ENCODE measurements around the gene KRTAP12-3.

DNA sequence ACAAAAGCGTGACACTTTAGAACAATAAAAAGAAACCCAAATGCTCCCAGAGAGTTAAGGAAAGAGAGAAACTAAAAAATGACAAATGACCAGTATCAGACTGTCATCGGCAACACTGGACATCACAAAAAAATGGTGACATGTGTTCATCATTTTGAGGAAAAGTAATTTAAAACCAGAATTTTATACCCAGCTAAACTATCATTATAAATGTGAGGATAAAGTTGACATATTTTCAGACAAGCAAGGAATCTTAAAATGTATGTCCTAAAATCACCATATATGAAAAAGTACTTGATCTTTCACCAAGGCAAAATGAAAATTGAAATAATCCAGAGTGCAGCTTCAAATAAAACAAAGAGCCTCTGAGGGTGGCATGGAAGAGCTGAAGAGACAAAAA, 12.9 kb upstream of the KRTAP12-3 start:
- TF ChIP-seq, protein P1, sequence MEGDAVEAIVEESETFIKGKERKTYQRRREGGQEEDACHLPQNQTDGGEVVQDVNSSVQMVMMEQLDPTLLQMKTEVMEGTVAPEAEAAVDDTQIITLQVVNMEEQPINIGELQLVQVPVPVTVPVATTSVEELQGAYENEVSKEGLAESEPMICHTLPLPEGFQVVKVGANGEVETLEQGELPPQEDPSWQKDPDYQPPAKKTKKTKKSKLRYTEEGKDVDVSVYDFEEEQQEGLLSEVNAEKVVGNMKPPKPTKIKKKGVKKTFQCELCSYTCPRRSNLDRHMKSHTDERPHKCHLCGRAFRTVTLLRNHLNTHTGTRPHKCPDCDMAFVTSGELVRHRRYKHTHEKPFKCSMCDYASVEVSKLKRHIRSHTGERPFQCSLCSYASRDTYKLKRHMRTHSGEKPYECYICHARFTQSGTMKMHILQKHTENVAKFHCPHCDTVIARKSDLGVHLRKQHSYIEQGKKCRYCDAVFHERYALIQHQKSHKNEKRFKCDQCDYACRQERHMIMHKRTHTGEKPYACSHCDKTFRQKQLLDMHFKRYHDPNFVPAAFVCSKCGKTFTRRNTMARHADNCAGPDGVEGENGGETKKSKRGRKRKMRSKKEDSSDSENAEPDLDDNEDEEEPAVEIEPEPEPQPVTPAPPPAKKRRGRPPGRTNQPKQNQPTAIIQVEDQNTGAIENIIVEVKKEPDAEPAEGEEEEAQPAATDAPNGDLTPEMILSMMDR (conservative IDR thresholded peaks at IDR 0.05; ENCODE audit: low read depth, low read length): no peak
- no peak for TF ChIP-seq EZH2 (IDR thresholded peaks at IDR 0.05; ENCODE audit: borderline replicate concordance, low read depth, low read length, poor library complexity, severe bottlenecking)

Measured in A673 (cell line).